ENCODE measurements around the gene SAMD7. TPM values are rescaled to one million over a fixed set of nuclear protein-coding genes. Genes with fewer than 3 reads are reported as not detected.

Gene SAMD7
- total RNA-seq, 2 donors from 2014 or later: not detected

GRCh38 chr3:169895072-169895471 lies 16.3 kb upstream of the SAMD7 start:
- no peaks in the 10 kb centered on the region for H3K4me1 ChIP-seq
- no peaks in the 10 kb centered on the region for H3K27me3 ChIP-seq
- no peaks in the 10 kb centered on the region for H3K36me3 ChIP-seq
- H3K4me3 ChIP-seq: no peak overlapping the region
- TF ChIP-seq CTCF (IDR thresholded peaks at IDR 0.05): no peak
- no peaks in the 10 kb centered on the region for H3K9me3 ChIP-seq
- DNase-seq (ENCODE audit: low spot score): no peak
- H3K27ac ChIP-seq: no peak overlapping the region

GRCh38 chr3:169897284-169897683 lies 14.1 kb upstream of the SAMD7 start:
- peaks cover 0 to 14% of the 10 kb centered on the region in 2 donors for H3K9me3 ChIP-seq
- H3K36me3 ChIP-seq: no peaks in the 10 kb centered on the region
- no peaks in the 10 kb centered on the region for H3K27me3 ChIP-seq
- H3K4me3 ChIP-seq: no peak overlapping the region
- DNase-seq (ENCODE audit: low spot score): no peak
- H3K4me1 ChIP-seq: no peaks in the 10 kb centered on the region
- no peak for TF ChIP-seq CTCF (IDR thresholded peaks at IDR 0.05)
- H3K27ac ChIP-seq: no peak overlapping the region

- no peak for TF ChIP-seq CTCF (IDR thresholded peaks at IDR 0.05)
- Histone ChIP-seq H3K27me3 (no peaks in the 10 kb centered on the region), H3K9me3 (peaks cover 0 to 14% of the 10 kb centered on the region in 2 donors), H3K4me1 (peaks cover 0 to 7% of the 10 kb centered on the region in 2 donors), H3K27ac (no peak overlapping the region), H3K4me3 (no peak overlapping the region), H3K36me3 (no peaks in the 10 kb centered on the region)
- no peak for DNase-seq (ENCODE audit: low spot score)
Measured at GRCh38 chr3:169901453-169901852, 9.9 kb upstream of the SAMD7 start.

- Histone ChIP-seq H3K9me3 (peaks cover 0 to 14% of the 10 kb centered on the region in 2 donors), H3K36me3 (no peaks in the 10 kb centered on the region), H3K27me3 (no peaks in the 10 kb centered on the region), H3K4me3 (no peak overlapping the region), H3K4me1 (peaks cover 0 to 7% of the 10 kb centered on the region in 2 donors), H3K27ac (no peak overlapping the region)
- DNase-seq (ENCODE audit: low spot score): no peak
- TF ChIP-seq CTCF (IDR thresholded peaks at IDR 0.05): no peak
Measured at GRCh38 chr3:169905404-169905803, 6.0 kb upstream of the SAMD7 start.

GRCh38 chr3:169907476-169907875 lies 3.9 kb upstream of the SAMD7 start:
- Histone ChIP-seq H3K27me3 (no peaks in the 10 kb centered on the region), H3K9me3 (no peaks in the 10 kb centered on the region), H3K4me1 (peaks cover 0 to 7% of the 10 kb centered on the region in 2 donors), H3K36me3 (no peaks in the 10 kb centered on the region), H3K27ac (no peak overlapping the region), H3K4me3 (no peak overlapping the region)
- TF ChIP-seq CTCF (IDR thresholded peaks at IDR 0.05): no peak
- DNase-seq (ENCODE audit: low spot score): no peak

- TF ChIP-seq CTCF (IDR thresholded peaks at IDR 0.05): no peak
- Histone ChIP-seq H3K27me3 (no peaks in the 10 kb centered on the region), H3K36me3 (no peaks in the 10 kb centered on the region), H3K9me3 (no peaks in the 10 kb centered on the region), H3K4me3 (no peak overlapping the region), H3K27ac (no peak overlapping the region), H3K4me1 (peaks cover 0 to 7% of the 10 kb centered on the region in 2 donors)
- no peak for DNase-seq (ENCODE audit: low spot score)
Measured at GRCh38 chr3:169907944-169908343, 3.4 kb upstream of the SAMD7 start.
